ENCODE results near the gene TNIP2.
"Not testable (repeated sequence)": the region's sequence is repeated elsewhere in the genome, so short reads cannot be mapped to it uniquely, and the experiment has no call there.

TNIP2 gene

GRCh38 chr4:2793586-2794485 is 37.7 kb upstream of the TNIP2 start:
- DNase-seq, result peak; percentile 80

GRCh38 chr4:2792711-2793585 is 36.8 kb upstream of the TNIP2 start, which contains the start of gene SH3BP2:
Gene SH3BP2 (plus strand): TSS chr4:2793085. CDS start chr4:2820618, 27,533 bp downstream.
- DNase-seq, result peak; percentile 78

GRCh38 chr4:2792396-2792710 is 36.2 kb upstream of the TNIP2 start:
- no peak for DNase-seq

GRCh38 chr4:2791518-2792395 is 35.6 kb upstream of the TNIP2 start:
- no peak for DNase-seq

- peak; percentile 39 for DNase-seq
These were observed 34.7 kb upstream of the TNIP2 start for GRCh38 chr4:2790583-2791517.

GRCh38 chr4:2789793-2790582 is 33.9 kb upstream of the TNIP2 start:
- no peak for DNase-seq

GRCh38 chr4:2789351-2789750 is 33.2 kb upstream of the TNIP2 start:
- no peak for DNase-seq

- DNase-seq, result no peak
These were observed 32.5 kb upstream of the TNIP2 start for GRCh38 chr4:2788532-2789103.

GRCh38 chr4:2788101-2788500 is 32.0 kb upstream of the TNIP2 start:
- DNase-seq, result no peak

- peak; percentile 41 for DNase-seq
These were observed 31.3 kb upstream of the TNIP2 start for GRCh38 chr4:2787230-2788100.

- no peak for DNase-seq
These were observed 30.7 kb upstream of the TNIP2 start for GRCh38 chr4:2786794-2787229.

- DNase-seq, result no peak
These were observed 30.1 kb upstream of the TNIP2 start for GRCh38 chr4:2786152-2786671.

- peak; percentile 60 for DNase-seq
These were observed 29.5 kb upstream of the TNIP2 start for GRCh38 chr4:2785613-2786012.

- DNase-seq, result no peak
These were observed 27.7 kb upstream of the TNIP2 start for GRCh38 chr4:2783790-2784189.

- no peak for DNase-seq
These were observed 25.8 kb upstream of the TNIP2 start for GRCh38 chr4:2781911-2782310.

GRCh38 chr4:2780643-2781042 is 24.5 kb upstream of the TNIP2 start:
- DNase-seq, result not testable (repeated sequence)

- no peak for DNase-seq
These were observed 15.1 kb upstream of the TNIP2 start for GRCh38 chr4:2771264-2771663.

GRCh38 chr4:2768921-2769336 is 12.8 kb upstream of the TNIP2 start:
- DNase-seq, result no peak

GRCh38 chr4:2768124-2768523 is 12.0 kb upstream of the TNIP2 start:
- no peak for DNase-seq
